Measurements from ENCODE around the gene GOLT1A. TPM values are rescaled to one million over a fixed set of nuclear protein-coding genes. Genes with fewer than 3 reads are reported as not detected.

The GOLT1A gene
- total and polyA plus RNA-seq, 10 of the 15 experiments (the other 5 are each of a cell fraction or from before 2014, with no cell fraction given), result 0.09 to 0.46 TPM; not detected in 8

DNA sequence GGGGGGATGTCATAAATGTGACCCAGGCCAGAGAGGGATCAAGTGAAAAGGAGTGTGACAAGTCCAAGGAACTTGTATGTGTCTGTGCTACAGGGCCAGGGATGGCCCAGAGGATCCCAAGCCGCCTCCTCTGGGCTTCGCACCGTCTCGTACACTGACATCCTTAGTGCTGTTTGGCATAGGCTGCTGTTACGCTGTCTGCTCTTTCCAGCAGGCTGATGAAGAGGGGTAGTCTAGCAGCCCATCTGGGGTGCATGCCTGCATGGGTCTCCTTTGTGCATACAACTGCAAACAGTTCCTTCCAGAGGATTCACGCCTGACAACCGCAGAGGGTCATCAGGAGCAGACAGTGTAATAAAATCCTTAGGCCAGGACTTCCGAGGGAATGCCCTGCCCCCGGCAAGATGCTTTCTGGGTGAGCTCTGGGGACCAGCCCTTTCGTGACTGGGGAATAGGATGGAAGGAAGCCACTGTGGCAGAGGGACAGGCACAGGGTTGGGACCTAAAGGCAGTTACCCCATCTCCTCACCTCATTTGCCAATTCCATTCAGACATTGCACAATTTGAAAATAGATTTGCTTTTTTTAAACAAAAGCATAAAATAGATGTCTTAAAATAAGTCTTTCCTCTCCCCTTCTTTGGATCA lies 6.3 kb upstream of the GOLT1A start (continued):
- TF ChIP-seq, protein P1, sequence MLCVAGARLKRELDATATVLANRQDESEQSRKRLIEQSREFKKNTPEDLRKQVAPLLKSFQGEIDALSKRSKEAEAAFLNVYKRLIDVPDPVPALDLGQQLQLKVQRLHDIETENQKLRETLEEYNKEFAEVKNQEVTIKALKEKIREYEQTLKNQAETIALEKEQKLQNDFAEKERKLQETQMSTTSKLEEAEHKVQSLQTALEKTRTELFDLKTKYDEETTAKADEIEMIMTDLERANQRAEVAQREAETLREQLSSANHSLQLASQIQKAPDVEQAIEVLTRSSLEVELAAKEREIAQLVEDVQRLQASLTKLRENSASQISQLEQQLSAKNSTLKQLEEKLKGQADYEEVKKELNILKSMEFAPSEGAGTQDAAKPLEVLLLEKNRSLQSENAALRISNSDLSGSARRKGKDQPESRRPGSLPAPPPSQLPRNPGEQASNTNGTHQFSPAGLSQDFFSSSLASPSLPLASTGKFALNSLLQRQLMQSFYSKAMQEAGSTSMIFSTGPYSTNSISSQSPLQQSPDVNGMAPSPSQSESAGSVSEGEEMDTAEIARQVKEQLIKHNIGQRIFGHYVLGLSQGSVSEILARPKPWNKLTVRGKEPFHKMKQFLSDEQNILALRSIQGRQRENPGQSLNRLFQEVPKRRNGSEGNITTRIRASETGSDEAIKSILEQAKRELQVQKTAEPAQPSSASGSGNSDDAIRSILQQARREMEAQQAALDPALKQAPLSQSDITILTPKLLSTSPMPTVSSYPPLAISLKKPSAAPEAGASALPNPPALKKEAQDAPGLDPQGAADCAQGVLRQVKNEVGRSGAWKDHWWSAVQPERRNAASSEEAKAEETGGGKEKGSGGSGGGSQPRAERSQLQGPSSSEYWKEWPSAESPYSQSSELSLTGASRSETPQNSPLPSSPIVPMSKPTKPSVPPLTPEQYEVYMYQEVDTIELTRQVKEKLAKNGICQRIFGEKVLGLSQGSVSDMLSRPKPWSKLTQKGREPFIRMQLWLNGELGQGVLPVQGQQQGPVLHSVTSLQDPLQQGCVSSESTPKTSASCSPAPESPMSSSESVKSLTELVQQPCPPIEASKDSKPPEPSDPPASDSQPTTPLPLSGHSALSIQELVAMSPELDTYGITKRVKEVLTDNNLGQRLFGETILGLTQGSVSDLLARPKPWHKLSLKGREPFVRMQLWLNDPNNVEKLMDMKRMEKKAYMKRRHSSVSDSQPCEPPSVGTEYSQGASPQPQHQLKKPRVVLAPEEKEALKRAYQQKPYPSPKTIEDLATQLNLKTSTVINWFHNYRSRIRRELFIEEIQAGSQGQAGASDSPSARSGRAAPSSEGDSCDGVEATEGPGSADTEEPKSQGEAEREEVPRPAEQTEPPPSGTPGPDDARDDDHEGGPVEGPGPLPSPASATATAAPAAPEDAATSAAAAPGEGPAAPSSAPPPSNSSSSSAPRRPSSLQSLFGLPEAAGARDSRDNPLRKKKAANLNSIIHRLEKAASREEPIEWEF (IDR thresholded peaks at IDR 0.05; ENCODE audit: insufficient replicate concordance, low read depth, low read length), result no peak
- TF ChIP-seq CBX3 (IDR thresholded peaks at IDR 0.05; ENCODE audit: borderline replicate concordance, low read depth) (no peak), PKNOX1 (IDR thresholded peaks at IDR 0.05) (no peak), ZNF207 (IDR thresholded peaks at IDR 0.05; ENCODE audit: borderline replicate concordance) (no peak), RAD21 (IDR thresholded peaks at IDR 0.05; ENCODE audit: insufficient read depth, low read depth, low read length) (no peak)
